GM19025 (cell line): ENCODE measurements around the gene MAST4.

Experiments used
- ATAC-seq: cut with Tn5 transposase; IDR thresholded peaks from one replicate; pipeline ENCODE4 v1.9.1; 2021; ENCODE audit warnings: mild to moderate bottlenecking, low read depth, moderate library complexity; ENCODE audit not compliant: unreplicated experiment

MAST4 gene

DNA sequence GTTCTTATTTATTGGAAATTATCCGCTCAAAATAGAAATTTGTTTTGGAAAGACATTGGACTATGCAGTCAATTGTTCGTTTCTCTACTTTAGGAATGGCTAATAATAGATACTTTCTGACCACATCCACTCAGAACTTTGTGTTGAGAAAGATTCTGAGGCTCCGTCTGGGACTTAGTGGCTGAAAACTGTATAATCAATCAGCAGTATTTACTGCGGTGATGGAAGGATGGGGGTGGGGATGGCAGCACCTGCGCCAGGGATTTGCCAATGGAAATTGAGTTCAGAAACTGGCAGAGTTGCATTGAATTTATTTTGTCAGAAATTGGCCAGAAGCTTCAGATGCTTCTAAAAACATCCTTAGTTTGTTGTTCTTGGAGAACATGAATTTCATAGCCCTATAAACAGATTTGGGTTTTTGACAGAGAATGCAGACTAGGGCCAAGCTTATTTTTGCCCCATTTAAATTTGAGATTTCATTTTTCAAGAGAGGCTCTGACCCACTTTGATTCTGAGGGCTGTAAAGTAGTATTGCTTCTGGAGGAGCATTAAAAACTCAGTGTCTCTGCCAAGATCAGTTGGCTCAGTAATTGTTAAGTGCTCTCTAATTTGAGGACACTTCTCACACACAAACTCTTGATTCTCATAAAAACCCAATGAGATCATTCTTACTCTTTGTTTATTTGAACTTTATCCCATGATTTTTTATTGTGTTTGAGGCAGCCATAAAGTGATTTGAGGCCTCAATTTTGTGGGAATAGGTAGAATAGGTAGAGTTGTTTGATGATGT, 385.3 kb downstream of the MAST4 start:
- ATAC-seq, result no peak

DNA sequence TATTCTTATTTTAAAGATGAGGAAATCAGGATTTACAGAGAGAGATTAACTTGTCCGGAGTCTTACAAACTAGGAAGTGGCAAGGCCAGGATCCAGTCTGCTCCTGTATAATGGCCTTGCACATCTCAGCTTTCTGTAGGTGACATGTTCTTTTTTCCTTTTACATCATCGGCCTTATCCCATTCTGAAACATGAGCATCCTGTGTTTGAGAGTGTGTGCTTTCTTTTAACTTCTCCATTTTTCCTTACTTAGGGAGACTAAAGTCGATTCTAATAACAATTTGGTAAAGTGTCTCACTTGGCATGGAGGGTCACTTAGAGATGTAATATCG, 385.8 kb downstream of the MAST4 start:
- ATAC-seq, result no peak

DNA sequence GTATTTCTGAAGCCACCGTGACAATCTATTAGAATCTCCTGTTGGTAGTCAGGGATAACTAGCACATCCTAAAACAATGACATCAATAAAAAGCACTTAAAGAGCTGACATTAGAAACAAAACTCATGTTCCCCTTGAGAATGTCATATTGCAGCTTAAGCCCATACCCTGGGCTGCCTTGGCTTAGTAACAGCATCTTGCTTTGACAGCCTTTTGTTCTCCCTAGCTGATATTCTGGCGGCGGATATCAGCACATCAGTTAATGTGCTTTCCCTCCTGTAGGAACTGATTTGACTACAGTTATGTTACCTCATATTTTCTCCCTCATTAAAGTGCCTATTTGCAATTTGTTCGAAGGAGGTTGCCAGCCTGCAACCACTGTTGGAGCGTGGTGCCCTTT, 386.3 kb downstream of the MAST4 start:
- no peak for ATAC-seq

DNA sequence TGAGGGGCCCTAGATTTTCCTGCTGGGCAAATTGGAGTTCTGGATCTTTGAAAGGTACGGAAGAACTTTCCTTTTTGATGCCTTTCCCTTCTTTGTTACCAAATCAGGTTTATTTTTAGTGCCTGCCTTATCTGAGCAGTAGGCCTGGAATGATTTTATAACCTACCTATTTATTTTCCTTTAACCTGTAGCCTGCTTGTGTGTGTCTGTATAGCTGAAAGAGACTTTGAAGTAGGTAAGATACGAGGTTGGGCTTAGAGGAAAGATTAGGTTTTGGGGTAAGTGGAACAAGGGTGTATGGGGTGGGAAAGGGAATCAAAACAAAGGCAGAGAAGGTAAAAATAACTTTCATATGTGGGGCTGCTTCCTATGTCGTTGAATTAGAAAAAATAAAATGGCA, 389.2 kb downstream of the MAST4 start:
- ATAC-seq, result no peak

DNA sequence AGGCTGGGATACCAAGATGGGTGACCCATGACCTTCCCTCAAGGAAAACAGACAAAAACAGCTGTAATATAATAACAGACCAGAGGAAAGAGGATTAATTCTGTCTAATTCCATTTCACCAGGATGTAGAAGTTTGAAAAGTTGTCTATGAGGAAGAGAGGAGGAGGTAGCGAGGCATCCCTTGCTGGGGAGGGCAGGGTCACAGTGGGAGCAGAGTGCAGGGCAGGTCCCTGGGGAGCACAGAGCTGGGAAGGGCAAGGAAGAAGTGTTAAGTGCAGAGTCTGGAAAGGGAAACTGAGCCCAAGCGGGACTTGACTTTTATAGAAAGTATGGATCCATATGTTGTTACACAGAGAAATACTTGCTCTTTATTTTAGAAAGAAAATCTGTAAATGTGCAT, 389.8 kb downstream of the MAST4 start:
- no peak for ATAC-seq

DNA sequence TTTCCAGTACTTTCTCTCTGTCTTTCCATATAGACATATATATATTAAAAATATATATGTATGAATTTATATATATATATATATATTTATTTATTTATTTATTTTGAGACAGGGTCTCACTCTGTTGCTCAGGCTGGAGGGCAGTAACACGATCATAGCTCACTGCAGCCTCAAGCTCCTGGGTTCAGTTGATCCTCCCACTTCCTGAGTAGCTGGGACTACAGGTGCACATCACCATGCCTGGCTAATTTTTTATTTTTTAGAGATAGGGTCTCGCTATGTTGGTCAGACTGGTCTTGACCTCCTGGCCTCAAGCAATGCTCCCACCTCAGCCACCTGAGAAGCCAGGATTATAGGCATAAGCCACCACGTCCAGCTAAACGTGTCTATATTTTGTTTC, 390.3 kb downstream of the MAST4 start:
- ATAC-seq, result no peak

DNA sequence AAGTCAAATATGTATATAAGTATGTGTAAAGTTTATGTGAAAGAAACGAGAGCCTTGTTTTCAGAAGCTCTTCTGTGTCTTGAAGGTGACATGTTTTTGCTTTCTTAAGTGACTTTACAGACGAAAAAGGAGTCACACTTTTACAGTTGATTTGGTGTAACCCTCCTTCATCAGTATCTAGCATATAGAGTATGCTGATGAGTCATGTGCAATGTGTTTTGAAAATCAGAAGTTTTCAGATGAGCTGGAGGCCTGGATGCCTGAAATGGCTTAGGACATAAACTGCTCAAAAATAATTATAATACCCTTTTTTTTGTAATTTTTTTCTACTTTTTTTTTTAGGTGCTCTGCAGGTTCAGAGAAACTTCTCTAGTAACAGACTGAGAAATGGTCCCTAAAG, 390.9 kb downstream of the MAST4 start:
- ATAC-seq, result no peak

DNA sequence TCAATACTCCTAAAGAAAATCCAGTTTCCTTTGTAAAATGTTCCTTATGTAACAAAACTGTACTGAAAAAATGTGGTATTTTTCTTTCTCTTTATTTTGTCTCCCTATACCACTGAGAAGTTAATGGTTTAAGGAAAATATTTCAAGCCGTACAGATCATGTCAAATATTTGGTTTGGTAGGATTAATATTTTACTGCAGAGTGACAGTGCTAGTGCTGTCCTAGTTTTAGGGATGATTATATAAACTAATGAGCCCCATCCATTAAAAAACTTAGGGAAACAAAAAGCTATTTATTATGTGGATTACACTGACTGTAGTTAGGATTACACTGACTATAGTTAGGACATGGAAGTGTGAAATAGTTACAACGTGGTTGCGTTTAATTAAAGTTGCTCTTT, 391.3 kb downstream of the MAST4 start:
- ATAC-seq, result no peak

DNA sequence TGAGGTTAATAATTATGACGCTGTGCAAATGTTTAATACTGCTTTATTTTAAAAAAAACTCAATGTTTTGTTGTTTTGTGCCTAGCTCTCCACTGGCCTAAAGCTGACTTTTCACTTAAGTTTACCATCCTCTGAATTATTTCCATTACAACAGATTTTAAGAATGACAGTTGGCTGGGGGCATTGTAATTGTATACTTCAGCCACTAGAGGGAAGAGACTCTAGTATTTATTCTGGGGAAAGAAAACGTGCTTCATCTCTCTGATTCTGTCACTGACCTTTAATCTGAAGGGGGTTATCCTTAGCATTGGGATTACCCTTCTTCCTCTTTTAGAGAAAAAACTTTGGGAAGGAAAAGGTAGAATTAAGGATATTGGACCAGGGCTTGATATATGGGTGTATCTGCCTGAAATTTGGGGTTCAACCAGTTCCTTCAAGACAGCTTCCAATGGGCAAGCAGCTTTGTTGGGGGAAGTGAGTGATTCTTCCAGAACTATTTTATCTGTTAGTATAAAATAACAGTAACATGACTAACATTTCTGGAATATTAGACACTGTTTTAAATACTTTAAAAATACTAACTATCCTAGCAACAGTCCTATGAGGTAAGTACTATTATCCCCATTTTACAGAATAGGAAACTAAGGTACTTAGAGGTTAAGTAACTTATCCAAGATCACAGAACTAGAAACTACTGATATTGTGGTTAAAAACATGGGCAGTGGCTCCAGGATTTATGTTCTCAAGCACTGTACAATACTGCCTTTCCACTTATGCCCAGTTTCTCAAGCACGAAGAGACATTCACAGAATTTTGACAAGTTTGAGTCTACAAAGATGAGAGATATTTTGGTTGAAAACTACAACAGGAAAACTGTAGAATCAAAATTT, 392.0 kb downstream of the MAST4 start:
- no peak for ATAC-seq

DNA sequence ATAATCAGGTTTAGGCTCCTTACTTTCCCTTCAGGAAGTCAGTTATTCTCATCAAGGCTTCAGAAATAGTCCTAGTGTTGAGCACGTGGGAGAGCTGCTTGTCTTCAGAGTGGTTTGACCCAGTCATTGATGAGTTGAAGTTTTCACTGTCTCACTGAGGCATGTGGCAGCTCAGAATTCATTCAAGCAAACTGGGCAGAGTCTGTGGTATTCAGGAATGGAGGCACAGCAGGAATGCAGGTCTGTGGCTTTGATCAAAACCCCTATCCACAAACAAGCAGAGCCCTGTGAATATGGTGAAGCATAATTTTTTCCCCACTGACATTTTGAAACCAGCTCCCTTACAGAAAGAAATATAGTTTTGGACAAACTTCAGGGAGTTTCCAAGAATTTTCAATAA, 393.1 kb downstream of the MAST4 start:
- no peak for ATAC-seq

DNA sequence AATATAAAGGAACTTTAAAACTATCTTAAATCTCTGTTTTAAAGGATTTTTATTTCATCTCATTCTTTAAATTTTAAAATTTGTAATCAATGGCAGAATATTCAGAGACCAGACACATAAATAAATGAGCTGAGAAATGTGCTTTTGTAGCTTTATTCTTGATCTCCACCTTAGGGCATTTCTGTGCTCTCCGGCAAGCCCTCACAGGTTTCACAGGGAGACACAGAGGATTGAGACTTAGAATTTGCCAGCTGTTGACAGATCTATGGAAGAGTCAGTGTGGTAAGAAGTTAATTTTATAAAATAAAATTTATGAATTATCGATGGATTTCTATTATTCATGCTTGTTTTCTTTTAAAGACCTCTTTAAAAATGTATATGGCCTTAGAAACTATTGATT, 393.6 kb downstream of the MAST4 start:
- ATAC-seq, result no peak

DNA sequence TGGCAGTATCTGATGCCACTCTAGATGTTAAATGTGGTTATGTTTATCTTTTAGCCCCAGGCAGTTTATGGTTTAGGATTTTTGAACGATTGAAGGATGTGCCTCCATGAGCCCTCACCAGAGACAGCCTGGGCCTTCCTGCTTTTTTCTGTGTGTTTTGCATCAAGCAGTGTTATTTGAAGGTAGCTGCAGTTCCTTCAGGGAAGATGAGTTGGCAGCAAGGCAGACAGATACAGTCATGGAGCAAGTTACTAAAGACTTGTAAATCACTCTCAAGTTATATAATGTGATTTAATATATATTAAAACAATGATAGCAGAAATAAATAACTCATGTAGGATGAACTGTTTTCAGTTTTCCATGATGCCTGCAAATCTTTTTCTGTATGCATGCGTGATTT, 395.6 kb downstream of the MAST4 start:
- ATAC-seq, result no peak

DNA sequence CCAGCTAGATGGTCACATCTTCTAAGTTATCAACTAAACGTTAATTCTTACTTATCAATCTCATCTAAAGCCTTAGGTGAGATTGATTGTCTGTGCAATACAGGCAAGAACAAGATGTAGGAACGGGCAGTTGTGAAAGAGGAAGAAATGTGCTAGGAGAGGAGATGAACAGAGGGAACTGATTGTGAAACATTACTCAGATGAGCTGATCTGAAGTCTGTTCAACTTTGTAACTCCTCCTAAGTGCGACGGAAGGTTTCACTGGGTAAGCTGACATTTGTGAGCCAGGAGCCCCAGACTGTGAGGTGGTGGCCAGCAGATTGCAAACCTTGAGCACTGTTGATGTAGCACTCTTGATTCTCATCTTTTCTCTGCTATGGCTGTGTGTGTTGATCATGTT, 396.4 kb downstream of the MAST4 start:
- no peak for ATAC-seq

DNA sequence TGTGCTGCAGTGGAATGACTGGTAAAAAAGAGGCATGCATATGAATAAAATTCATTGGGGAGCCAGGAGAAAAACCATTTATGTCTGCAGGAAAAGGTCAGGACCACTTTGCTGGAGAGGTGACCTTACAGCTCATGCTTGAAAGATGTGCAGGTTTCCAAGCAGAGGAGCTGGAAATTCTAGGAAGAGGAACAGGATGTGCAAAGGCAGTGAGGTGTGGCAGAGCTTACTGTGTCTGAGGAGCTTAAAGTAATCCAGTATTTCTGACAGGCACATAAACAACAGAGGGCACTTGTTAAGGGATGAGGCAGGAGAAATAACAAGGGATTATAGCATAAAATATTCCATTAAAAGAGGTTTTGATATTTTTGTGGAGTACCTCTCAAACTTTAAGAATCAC, 397.3 kb downstream of the MAST4 start:
- ATAC-seq, result no peak

DNA sequence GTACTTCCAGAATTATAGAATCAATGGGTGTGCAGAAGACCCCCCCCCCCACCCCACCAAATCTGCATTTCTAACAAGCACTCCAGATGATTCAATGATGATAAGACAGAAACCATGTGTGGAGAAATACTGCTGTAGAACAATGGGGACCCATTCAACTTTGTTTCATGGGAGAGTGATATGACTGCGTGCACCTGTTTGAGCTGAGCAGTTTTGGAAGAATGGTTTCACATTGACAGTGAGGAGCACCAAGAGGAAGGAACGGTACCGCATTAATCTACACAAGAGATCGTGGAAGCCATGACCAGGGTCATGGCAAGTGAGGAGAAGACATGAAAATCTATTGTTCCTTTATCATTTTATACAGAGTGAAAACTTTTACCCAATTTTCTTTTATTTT, 397.7 kb downstream of the MAST4 start:
- ATAC-seq, result no peak

DNA sequence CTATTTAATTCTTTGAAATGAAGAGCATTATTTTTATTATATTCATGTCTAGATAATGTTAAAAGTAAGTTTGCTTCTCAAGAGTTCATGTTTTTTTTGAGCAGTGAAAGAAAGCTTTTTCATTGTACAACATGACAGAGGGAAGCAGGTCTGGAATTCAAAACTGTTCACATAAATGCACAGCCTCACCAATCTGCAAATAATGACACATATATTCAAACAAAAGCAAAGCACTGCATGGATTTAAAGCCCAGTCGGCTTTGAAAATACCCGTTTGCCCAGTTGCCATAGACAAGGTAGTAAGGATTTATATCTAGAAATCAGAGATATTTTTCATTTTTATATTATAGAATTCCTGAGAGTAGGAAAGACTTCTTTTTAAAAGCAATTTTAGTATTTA, 398.6 kb downstream of the MAST4 start:
- no peak for ATAC-seq

DNA sequence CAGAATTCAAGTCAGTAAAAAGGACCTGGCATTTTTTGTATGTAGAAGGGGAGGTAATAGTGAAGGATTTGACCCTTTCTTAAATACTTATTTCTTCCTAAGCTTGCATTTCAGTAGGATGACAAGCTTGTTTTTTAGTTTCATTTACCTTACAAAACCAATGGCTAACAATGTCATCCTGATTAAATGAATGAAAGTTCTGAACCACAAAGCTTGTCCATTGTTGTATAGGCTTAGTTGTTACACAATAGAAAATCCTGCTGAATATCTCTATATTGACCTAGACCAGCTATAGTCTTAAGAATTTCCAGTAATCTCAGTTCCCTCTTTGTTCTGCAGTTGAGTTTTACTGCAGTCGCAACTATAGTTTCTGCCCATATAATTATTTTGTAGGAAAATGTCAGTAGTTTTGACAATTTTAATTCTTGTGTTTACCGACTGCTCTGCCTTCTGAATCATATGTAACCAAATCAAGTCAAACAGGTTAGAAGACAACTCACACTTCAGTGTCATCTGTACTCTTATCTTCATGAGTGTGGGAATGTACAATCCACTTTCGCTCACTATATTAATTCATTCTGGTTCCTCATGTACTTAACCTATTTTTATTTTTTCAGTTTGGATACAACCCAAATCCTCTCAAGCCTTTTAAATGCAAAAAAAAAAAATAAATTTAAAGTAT, 404.7 kb downstream of the MAST4 start:
- ATAC-seq, result no peak

DNA sequence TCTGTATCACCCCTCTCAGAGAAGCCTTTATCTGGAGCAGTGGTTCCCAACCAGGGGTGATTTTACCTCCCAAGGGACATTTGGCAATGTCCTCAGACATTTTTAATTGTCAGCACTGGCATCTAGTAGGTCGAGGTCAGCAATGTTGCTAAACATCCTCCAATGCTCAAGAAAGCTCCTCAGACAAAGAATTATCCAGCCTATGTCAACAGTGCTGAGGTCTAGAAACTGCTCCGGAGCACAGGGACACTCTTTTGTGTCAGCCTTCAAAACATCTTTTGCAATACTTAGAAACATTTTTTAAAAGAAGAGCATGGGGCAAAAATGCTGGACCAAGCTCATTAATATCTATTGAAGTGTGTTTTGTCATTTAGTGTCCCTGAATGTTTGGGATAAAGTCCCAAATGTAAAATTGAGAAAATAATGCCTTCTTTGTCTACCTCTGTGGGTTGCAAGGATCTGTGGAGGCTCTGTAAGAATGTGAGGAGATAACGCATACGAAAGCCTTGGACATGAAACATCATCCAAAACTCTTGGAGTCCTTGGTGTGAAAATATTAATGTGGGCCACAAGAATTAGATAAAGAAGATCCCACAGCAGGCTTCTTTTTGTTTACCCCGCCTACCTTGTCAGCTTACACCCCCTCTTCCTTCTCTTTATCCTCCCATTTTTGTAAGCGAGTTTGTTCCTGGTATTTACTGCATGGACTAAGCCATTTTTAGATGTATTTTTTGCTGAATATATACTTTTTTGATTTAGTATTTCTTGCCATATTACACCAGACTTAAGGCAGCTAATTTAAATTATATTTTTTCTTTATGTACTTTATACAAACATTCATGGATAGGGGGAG, 406.9 kb downstream of the MAST4 start:
- ATAC-seq, result no peak

DNA sequence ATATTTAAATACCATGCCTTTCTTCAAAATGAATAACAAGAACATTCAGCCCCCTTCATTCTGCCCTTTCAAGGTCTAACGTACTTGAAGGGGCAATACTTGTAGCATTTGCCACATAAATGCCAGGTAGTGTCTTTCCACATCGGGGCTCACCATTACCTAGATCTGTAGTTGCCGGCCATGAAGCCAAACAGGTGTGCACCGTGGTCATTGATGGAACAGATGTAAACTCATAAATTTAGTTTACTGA, 407.4 kb downstream of the MAST4 start:
- no peak for ATAC-seq

DNA sequence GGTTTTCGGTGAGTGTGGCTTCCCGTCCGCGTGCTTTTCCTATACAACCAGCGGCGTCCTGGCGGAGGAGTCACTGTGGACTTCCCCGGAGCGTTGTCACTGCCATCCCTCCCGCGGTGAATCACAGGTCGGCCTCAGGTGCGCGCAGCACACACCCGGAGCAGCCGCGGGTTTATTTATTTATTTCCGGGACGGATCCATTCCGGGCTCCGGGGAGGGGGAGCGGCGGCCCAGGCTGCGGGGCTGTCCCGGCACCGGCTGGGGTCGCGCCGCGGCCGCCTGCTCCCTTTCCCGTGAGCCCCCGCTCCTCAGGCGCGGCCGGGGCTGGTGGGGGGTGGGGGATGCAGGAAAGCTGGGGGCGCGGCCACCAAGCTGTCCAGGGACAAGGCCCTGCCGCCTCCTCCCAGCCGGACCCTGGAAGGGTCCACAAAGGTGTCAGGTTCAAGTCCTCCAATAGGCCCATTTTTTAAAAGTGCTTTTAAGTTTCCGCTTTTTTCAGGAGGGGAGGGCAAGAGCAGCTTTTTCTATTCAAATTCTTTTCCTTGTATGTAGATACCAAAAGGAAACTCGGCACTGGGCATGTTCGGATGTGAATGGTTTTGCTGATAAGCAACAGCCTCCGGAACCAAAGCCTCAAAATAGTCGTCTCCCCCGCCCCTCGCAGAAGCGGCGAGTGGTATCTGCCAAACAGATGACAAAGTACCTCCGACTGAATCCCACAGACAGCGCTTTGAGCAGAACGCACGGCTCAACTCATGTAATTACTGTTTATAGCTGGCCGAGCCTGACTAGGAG, 407.9 kb downstream of the MAST4 start:
- no peak for ATAC-seq
